GM23338 (cell line): ENCODE results near the gene RAB4A. TPM values are rescaled to one million over a fixed set of nuclear protein-coding genes. Genes with fewer than 3 reads are reported as not detected.

Source experiments
- ATAC-seq: fragments of 200-7000 bp; cut with Tn5 transposase; 3 replicates; pipeline ENCODE4 v1.9.1; 2020
- DNase-seq: peaks from one replicate; pipeline ENCODE4 v3.0.0-alpha.2; 2015; ENCODE audit warnings: low spot score
- H2AFZ ChIP-seq: fragments of 200-600 bp; sonication (generic); 2 replicates; pipeline ENCODE4 v1.8.0; 2016; ENCODE audit warnings: antibody characterized with exemption, mild to moderate bottlenecking, moderate library complexity
- H3F3A ChIP-seq: fragments of 200-600 bp; sonication (generic); replicated peaks from 2 replicates; pipeline ENCODE4 v1.8.0; 2017; ENCODE audit warnings: antibody characterized with exemption, mixed run types, low read depth
- H3K27ac ChIP-seq: fragments of 200-600 bp; sonication (generic); 2 replicates; pipeline ENCODE4 v1.6.1; 2016; ENCODE audit warnings: low read depth
- H3K27me3 ChIP-seq: fragments of 200-600 bp; sonication (generic); 2 replicates; pipeline ENCODE4 v1.8.0; 2016; ENCODE audit warnings: mild to moderate bottlenecking, mixed run types, moderate library complexity; ENCODE audit not compliant: insufficient read depth
- H3K36me3 ChIP-seq: fragments of 200-600 bp; sonication (generic); 2 replicates; pipeline ENCODE4 v1.8.0; 2016; ENCODE audit warnings: mild to moderate bottlenecking; ENCODE audit not compliant: insufficient read depth
- H3K4me1 ChIP-seq: fragments of 200-600 bp; sonication (generic); 2 replicates; pipeline ENCODE4 v1.8.0; 2016; ENCODE audit warnings: mild to moderate bottlenecking, moderate library complexity; ENCODE audit not compliant: insufficient read depth
- H3K4me2 ChIP-seq: fragments of 200-600 bp; sonication (generic); 2 replicates; pipeline ENCODE4 v1.7.1; 2017; ENCODE audit warnings: mixed run types
- H3K4me3 ChIP-seq: fragments of 200-600 bp; sonication (generic); 2 replicates; pipeline ENCODE4 v1.6.1; 2016; ENCODE audit warnings: mixed run types
- H3K79me2 ChIP-seq: fragments of 200-600 bp; sonication (generic); replicated peaks from 2 replicates; pipeline ENCODE4 v1.8.0; 2017; ENCODE audit warnings: mild to moderate bottlenecking; ENCODE audit not compliant: insufficient read depth
- H3K9me2 ChIP-seq: fragments of 200-600 bp; sonication (generic); 2 replicates; pipeline ENCODE4 v1.8.0; 2017; ENCODE audit not compliant: insufficient read depth
- H4K20me1 ChIP-seq: fragments of 200-600 bp; sonication (generic); replicated peaks from 2 replicates; pipeline ENCODE4 v1.8.0; 2017; ENCODE audit warnings: mild to moderate bottlenecking; ENCODE audit not compliant: insufficient read depth
- H3K27ac Mint-ChIP-seq: 2 replicates; pipeline ENCODE4 v1.8.0; 2020; ENCODE audit warnings: inconsistent platforms, mild to moderate bottlenecking, moderate library complexity, mixed read lengths
- H3K27me3 Mint-ChIP-seq: 3 replicates; pipeline ENCODE4 v1.8.0; 2022; ENCODE audit warnings: low read depth, mild to moderate bottlenecking, moderate library complexity, mixed read lengths, inconsistent platforms; ENCODE audit not compliant: insufficient read depth, poor library complexity
- H3K36me3 Mint-ChIP-seq: 3 replicates; pipeline ENCODE4 v1.8.0; 2021; ENCODE audit warnings: low read depth, mild to moderate bottlenecking, inconsistent platforms, moderate library complexity, mixed read lengths
- H3K4me1 Mint-ChIP-seq: 3 replicates; pipeline ENCODE4 v1.8.0; 2020; ENCODE audit warnings: mild to moderate bottlenecking, inconsistent platforms, mixed read lengths
- H3K4me3 Mint-ChIP-seq: 3 replicates; pipeline ENCODE4 v1.8.0; 2021; ENCODE audit warnings: moderate library complexity, mild to moderate bottlenecking, inconsistent platforms, mixed read lengths
- H3K9me3 Mint-ChIP-seq: 3 replicates; pipeline ENCODE4 v1.8.0; 2020; ENCODE audit warnings: moderate library complexity, mild to moderate bottlenecking, inconsistent platforms, mixed read lengths
- CREB1 ChIP-seq: fragments of 250-450 bp; sonication (Bioruptor Pico); IDR thresholded peaks from 2 replicates; pipeline ENCODE4 v1.5.0; 2020; ENCODE audit warnings: low read depth, mild to moderate bottlenecking, moderate library complexity
- CTCF ChIP-seq, 2 experiments: fragments of 200-600 bp in 1 of 2; sonication (generic) in 1 of 2; conservative IDR thresholded peaks; 2 replicates each; pipeline versions ENCODE4 v1.5.1 to v1.6.1; 2016 to 2017; ENCODE audit warnings: antibody characterized with exemption in 2 of 2, low read depth in 2 of 2, mild to moderate bottlenecking in 2 of 2, moderate library complexity in 1 of 2
- ETS1 ChIP-seq: IDR thresholded peaks from 2 replicates; pipeline ENCODE4 v1.6.1; 2016; ENCODE audit warnings: antibody characterized with exemption
- EZH2 ChIP-seq: fragments of 200-600 bp; sonication (generic); IDR thresholded peaks from one replicate; pipeline ENCODE4 v1.8.0; 2017; ENCODE audit warnings: antibody characterized with exemption, mild to moderate bottlenecking, low read depth; ENCODE audit not compliant: unreplicated experiment
- EZH2phosphoT487 ChIP-seq: fragments of 200-600 bp; sonication (generic); IDR thresholded peaks from one replicate; pipeline ENCODE4 v1.8.1; 2018; ENCODE audit warnings: antibody characterized with exemption; ENCODE audit not compliant: unreplicated experiment
- JUNB ChIP-seq: IDR thresholded peaks from one replicate; pipeline ENCODE4 v1.6.1; 2016; ENCODE audit warnings: antibody characterized with exemption; ENCODE audit not compliant: unreplicated experiment
- NANOG ChIP-seq: IDR thresholded peaks from 2 replicates; pipeline ENCODE4 v1.6.1; 2016; ENCODE audit warnings: antibody characterized with exemption, borderline replicate concordance
- STAT1 ChIP-seq: IDR thresholded peaks from one replicate; pipeline ENCODE4 v1.6.1; 2016; ENCODE audit warnings: antibody characterized with exemption; ENCODE audit not compliant: unreplicated experiment
- ZNF114 ChIP-seq: fragments of 250-450 bp; sonication (Bioruptor Pico); IDR thresholded peaks from 2 replicates; pipeline ENCODE4 v1.5.0; 2020; ENCODE audit warnings: mild to moderate bottlenecking, moderate library complexity
- ZNF462 ChIP-seq: fragments of 250-450 bp; sonication (Bioruptor Pico); IDR thresholded peaks from 2 replicates; pipeline ENCODE4 v1.5.0; 2020; ENCODE audit warnings: mild to moderate bottlenecking, moderate library complexity
- polyA plus RNA-seq: library from polyadenylated mRNA; unstranded; fragments of >200 nt; fragmentation: Nextera tagmentation; extraction: Ambion mirVana; gene quantifications from 2 replicates; pipeline ENCODE4 v1.2.1, GENCODE V29; 2016
- total RNA-seq: library from RNA; depleted of rRNA; stranded (reverse); fragments of >200 nt; shearing (Covaris generic); gene quantifications from 2 replicates; pipeline ENCODE4 v1.2.3, GENCODE V29; 2014

Gene RAB4A
- total and polyA plus RNA-seq, 2 experiments from 2014 or later, result 37.5 to 50.8 TPM

GRCh38 chr1:229238674-229239415 lies 32.1 kb upstream of the RAB4A start:
- Histone ChIP-seq H4K20me1 (no peaks in the 10 kb centered on the region), H2AFZ (0 out of 2 replicates have a peak overlapping the region, but pooled peaks have one; percentile 53), H3K27me3 (no peaks in the 10 kb centered on the region), H3K4me1 (peaks cover 31% of the 10 kb centered on the region), H3K4me3 (no peak overlapping the region), H3K79me2 (no peaks in the 10 kb centered on the region), H3K4me2 (no peak overlapping the region), H3K36me3 (0 out of 2 replicates have a peak, but pooled peaks cover under 1% of the 10 kb centered on the region), H3K27ac (no peak overlapping the region), H3F3A (no peaks in the 10 kb centered on the region), H3K9me2 (peaks cover 3% of the 10 kb centered on the region; the same call in 1 of the 2 replicates)
- H3K4me3 Mint-ChIP-seq, result no peak overlapping the region
- ATAC-seq (peak; percentile 69), DNase-seq (peak; percentile 30)
- peaks cover 14% of the 10 kb centered on the region for H3K9me3 Mint-ChIP-seq
- peaks cover 2% of the 10 kb centered on the region for H3K27me3 Mint-ChIP-seq
- TF ChIP-seq NANOG, result no peak
- no peak for TF ChIP-seq JUNB
- no peak for TF ChIP-seq STAT1
- no peak for TF ChIP-seq EZH2
- TF ChIP-seq CREB1, result no peak
- no peak for TF ChIP-seq ETS1
- TF ChIP-seq CTCF (conservative IDR thresholded peaks at IDR 0.05; ENCODE audit: low read depth in 2 of 2), result no peak
- no peak for TF ChIP-seq EZH2phosphoT487
- TF ChIP-seq ZNF462, result no peak
- TF ChIP-seq ZNF114, result no peak
- peaks cover 23% of the 10 kb centered on the region for H3K4me1 Mint-ChIP-seq
- H3K27ac Mint-ChIP-seq, result no peak overlapping the region
- peaks cover 7% of the 10 kb centered on the region; the same call in 2 of the 3 replicates for H3K36me3 Mint-ChIP-seq
